GM19023 (cell line): ENCODE data around the gene SETD1A.
"Not testable (repeated sequence)": the region's sequence is repeated elsewhere in the genome, so short reads cannot be mapped to it uniquely, and the experiment has no call there.

ENCODE experiments used
- ATAC-seq: cut with Tn5 transposase; IDR thresholded peaks from one replicate; pipeline ENCODE4 v1.9.1; 2021; ENCODE audit warnings: mild to moderate bottlenecking, moderate library complexity; ENCODE audit not compliant: unreplicated experiment

Gene SETD1A

DNA sequence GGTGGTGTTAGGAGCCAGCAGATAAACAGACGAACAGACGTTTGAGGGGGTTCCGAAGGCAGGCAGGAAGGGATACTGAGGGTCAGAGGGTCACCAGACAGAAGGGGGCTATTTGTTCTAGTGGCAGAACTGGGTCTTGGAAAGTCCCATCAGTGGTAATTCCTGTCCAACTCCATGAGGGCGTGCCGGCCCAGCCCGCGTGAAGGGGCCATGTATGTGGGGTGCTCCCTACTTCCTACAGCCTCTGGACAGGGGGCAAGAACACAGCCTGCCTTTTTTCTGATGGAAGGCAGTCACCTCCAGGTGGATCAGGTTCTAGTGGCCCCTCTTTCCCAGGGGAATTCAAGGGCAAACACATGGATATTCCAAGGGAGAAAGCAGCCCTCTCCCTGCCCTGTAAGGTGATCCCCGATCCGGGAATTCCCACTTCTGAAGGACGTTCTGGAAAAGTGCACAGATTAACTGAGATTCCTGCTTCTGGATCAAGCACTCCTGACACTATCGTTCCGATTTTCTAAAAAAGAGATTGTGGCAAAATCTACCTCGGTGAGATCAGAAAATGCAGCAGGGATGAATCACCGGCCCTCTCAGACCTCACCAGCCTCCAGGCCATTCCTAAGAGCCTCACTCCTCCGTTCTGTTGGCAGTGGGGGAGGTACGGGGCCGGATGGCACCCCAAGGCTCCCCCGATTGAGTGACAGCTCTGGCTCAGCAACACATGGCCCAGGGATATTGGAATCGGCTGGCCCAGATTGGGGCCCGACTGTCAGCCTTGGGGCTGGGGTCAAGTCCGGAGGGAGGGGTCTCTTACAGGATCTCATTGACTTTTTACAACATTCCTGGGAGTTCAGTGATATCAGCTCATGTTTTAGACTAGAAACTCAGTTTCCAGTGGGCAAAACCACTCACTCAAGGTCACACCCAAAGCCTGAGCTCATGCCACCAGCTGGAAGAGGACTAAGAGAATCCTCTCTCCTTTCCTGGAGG lies 40.5 kb downstream of the SETD1A start:
- ATAC-seq, result no peak

DNA sequence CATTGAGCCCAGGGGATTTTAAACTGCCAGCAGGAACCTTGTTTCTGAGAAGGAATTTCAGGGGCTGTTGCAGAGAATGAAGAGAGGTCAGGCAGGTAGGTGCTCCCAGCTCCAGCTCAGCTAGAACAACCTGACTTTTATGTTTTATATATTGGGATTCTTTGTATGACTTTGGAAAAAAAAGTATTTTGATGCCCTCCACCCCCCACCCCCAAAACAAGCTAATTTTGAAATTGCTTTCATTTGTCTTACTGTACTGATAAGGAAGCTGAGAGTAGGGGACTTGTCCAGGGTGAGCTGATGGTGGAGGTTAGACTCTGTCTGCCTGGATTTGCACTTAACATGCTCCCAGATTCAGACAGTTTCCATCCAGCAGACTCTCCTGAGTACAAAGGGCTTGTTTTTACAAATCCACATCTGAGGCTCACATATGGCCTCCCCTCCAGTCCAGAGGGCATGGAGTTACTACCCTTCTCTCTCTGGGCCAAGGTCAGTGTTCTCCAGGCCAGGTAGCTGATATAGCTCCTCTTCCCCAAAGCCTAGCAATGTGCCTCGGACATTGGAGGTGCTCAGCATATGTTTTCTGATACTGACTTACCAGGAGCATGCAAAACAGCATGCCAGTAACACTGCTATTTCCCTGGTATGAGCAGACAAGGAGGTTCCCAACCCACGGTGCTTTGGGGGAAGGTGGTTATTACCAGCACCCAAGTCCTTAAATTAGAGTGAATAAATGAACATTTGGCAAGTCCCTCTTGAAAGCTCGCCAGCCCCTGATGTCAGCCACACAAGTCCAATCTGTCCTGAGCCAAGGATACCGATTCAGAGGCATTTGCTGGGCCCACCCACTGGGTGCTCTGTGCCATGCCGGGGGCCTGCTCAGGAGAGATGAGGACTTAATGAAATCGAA lies 41.6 kb downstream of the SETD1A start:
- no peak for ATAC-seq

DNA sequence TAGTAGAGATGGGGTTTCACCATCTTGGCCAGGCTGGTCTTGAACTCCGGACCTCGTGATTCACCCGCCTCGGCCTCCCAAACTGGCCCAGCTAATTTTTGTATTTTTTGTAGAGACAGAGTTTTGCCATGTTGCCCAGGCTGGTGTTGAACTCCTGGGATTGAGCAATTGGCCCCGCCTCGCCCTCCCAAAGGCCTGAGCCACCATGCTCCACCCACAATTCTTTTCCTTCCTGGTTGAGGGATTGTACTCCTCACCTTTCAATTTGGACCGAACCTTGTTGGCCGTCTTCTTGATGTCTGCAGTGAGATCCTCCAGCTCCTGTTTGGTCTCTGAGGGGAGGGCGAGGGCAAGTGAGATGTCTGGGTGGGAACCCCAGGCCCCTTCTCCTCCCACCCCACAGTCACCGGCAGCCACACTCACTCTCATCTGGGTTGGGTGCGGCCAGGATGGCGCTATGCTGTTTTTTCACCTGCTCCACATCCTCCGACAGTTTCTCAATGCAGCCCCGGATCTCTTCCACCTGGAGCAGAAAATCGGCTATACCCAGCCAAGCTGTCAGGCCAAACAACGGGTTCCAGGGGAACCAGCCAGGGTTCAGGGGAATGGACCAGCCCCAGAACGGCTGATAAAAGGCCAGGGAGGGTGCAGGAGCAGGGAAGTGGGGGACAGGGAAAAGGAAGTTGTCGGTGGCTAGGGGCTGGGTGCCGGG lies 43.3 kb downstream of the SETD1A start:
- no peak for ATAC-seq

DNA sequence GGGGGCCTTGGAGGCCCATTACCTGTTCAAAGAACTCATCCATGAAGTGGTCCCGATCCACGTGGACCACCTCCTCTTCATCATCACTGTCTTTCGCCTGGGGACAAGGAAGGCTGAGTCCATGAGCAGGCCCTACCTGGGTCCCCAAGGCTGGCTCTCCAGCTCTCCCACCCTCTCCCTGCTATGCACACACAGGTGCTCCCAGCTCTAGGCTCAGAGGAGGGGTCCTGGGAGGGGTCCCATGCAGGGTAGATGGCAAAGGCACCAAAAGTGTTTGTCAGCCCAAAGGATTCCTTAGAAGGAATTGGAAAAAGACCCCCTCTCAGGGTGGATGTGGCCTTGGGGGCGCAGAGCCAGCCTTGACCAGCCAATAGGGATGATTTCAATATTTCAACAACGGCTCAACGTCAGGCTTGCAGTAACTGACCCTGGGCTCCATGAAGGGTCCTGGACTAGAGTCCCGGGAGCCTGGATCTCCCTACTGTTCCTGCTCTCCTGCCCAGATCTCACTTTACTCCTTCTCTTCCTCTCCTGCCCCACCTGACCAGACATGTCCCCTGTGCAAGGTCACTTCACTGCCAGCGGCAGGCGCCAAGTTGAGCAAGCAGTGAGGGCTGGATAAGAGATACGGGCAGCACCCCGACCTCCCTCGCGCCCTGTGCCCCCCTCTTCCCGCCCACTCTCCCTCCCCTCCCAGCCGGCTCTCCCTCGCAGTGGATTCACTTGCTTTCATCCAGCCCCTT lies 44.1 kb downstream of the SETD1A start:
- no peak for ATAC-seq

DNA sequence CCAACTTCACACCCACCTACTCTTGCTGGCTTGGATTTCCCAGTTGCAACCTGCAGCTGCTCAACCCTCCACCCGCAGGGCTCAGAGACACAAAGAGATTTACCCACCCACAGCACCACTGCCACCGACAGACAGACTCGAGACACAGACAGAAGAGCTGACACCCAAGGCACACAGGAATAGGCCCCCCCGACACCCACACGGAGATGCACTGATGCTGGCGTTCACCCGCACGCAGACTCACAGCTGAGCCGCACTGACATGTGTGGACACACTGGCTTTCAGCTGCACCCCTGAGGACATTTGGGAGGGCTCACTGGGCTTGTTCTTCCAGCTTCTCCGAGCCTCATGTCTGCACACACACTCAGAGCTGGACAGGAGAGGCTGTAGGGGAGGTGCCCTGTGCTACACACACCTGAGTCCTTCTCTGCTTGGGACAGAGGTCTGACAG lies 44.7 kb downstream of the SETD1A start:
- ATAC-seq, result no peak

DNA sequence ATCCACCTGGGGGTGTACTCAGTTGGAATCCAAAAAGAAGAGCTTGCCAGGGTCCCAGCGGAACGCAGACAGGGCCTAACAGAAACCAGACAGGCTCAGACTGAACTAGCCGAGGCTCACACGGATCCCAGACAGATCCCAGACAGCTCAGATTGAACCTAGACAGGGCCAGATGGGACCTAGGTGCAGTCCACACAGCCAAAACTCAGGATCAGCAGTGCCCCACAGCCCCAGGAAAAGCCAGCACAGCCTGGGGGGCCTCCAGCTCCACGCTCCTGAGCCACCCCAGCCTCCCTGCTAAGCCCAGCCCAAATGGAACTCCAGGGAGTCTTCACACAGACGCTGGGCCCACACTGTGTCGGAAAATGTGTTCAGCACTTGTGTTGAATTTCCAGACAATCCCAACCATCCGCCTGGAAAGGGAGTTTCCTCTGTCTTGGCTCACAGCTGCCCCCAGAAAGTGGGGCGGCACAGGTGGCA lies 45.3 kb downstream of the SETD1A start:
- ATAC-seq, result no peak

DNA sequence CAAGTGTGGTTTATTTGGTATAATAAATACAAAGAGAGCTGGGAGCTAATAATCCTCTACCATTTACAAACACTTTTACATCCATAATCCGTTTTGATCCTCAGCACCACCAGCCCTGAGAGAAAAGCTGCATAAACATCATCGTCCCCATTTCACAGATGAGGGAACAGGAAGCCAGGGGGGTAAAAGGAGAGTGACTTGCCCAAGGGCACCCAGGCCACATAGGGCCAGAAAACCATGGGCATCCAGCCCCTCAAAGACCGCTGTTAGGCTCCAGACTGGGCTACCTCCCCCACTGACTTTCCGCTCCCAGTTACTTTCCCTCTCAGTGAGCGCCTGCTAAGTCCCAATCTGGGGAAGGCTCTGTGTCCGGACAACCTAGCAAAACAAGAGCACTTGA lies 46.2 kb downstream of the SETD1A start:
- no peak for ATAC-seq

DNA sequence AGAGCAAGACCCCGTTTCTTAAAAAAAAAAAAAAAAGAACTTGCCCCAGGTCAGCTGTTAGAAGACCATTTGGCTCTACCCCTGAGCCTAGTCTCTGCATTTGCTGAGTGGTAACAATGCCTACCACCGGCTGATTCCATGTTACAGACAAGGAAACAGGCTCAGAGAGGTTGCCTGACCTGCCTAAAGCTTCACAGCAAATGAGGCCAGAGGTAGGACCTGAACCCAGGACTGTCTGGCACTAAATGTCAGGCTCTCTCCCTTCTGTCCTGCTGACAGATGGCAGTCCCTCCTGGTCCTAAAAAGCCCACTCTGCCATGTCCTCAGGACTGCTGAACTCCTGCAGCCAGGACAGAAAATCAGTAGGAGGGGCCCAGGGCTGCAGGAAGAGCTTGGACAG lies 47.1 kb downstream of the SETD1A start:
- ATAC-seq, result no peak

DNA sequence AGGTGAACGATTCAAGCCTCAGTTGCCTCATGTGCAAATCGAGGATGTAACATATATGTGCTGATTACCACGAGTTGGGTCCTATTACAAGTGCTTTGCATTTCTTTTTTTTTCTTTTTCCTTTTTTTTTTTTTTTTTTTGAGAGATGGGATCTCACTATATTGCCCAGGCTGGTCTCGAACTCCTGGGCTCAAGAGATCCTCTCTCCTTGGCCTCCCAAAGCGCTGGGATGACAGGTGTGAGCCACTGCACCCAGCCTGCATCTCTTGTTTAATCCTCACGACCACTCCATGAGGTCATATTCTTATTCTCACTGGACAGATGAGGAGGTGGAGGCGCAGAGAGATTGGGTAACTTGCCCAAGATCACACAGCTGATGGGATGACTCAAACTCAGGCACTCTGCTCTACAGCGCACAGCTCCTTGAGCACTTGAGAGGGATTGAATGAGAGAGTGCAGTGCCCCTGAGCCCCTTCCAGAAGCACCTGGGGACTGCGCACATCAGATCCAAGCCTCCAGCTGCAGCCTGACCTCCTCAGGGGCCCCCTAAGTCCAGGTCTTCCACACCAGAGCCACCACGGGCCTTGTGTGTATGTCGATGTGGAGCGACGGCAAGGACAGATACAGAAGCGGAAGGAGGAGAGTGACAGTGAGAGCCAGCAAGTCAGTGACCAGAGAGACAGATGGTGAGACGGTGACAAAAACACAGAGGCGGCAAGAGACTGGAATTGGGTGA lies 48.0 kb downstream of the SETD1A start:
- no peak for ATAC-seq

DNA sequence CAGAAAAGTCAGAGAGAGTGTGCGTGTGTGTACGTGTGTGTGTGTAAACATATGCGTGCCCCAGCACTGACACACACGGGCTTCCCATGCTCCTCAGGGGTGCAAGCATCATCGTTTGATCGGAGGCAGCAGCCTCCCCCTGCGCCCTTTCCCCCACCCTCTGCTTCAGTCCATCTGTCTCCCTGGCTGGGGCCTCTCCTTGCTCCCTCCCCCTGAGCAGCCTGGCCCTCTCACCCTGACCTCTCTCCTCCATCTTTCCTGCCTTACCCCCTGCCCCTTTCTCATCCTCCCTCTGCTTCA lies 48.5 kb downstream of the SETD1A start:
- no peak for ATAC-seq

DNA sequence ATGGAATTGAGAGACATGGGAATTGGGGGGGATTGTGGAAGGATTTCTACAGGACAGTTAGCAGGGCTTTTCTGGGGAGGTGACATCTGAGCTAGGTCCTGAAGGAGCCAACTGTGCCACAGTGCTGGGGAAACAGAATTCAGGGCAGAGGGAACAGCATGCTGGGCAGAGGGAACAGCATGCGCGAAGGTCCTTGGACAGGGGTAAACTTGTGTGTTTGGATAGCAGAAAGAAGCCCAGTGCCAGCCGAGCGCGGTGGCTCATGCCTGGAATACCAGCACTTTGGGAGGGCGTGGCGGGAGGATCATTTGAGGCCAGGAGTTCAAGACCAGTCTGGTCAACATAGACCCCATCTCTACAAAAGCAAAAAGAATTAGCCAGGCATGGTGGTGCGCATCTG lies 49.0 kb downstream of the SETD1A start:
- ATAC-seq, result no peak

DNA sequence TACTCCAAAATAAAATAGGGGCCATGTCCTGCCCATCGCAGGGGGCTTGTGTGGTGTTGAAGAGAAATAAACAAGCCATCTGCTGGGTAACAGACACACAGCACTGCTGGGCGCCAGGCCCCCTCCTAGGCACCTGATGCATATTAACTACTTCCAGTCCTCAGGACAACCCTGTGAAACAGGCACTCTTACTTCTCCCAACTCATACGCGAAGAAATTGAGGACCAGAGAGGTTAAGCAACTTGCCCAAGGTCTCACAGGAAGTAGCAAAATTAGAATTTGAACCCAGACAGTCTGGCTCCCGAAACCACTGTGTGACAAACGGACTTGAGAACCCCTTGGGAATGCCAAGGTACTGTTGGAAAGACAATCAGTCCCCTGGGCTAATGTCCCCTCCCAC lies 50.1 kb downstream of the SETD1A start:
- ATAC-seq, result no peak

DNA sequence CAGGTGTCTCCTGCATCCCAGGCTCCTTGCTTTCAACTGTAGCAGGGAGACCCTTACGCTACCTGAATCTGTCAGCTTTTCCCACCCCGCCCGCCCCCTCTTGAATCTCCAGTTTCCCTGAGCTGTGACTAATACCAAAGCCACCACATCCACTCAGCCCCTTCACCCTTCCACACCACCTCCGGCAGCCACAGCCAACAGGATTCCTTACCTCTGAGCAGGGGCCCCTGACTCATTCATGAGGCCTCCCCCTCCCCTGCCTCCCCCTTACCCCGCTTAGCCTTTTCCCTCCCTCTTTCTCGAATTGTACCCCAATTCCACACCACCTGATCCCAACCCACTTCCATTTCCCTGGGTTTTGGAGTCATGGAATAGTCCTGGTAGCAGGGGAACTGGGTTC lies 50.6 kb downstream of the SETD1A start:
- ATAC-seq, result no peak

DNA sequence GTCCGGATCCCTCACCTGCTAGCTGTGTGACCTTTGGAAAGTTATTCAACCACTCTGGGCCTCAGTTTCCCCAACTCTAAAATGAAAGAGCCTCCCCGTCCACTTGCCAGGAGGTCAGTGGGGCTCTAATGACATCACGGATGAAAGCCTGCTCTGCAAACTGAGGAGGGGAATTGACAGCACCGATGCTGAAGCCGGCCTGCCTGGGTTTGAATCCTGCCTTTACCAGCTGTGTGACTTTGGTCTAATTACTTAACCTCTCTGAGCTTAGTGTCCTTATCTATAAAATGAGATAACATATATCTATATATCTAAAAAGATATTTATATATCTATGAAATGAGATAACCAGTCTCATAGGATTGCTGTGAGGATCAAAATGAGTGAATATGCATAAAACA lies 51.0 kb downstream of the SETD1A start:
- no peak for ATAC-seq

DNA sequence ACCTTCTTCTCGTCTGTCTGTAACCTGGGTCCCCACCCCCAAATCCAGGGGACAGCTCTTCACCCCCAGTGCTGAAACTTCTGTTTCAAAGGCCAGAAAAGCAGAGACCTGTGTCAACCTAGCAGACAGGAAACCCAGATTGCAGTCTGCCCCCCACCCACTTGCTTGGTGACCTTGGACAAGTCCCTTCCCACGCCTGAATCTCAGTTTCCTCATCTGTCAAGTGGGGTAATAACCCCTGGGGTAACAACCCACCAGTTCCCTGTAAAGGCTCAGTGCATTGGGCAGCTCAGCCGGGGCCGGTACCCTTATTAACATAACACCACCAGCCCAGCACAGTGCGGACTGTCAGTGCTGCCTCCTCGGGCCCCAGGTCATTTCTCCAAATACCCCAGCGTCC lies 51.6 kb downstream of the SETD1A start:
- no peak for ATAC-seq

DNA sequence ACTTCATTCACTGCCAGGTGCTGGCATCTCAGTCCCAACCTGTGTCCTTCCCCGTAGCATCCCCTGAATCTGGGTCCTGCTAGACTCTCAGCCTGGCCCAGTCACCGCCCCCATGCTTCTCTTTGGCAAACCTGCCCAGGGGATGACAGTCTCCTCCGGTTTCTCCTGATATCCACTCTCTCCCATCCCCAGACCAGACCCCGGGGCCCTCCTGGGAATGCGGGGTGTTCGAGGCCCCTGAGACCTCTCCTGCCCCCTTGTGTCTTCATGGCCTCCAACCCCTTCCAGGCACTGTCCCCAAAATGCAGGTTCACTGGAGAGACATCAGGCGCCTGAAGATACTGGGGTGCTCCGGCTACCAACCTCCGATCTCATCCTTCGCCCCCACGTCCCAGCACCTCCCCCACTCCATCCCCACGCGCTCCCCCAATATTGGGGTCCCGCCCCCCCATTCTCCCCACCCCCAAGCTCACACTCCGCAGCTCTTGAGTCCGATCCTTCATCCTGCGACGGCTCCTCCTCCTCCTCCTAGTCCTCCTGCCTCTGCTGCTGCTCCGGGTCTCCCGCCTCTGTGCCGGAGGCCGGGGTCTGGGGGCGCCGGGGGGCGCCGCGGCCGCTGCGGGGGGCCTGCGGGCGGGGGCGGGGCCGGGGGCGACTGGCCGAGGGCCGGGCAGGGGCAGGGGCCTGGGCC lies 52.5 kb downstream of the SETD1A start:
- no peak for ATAC-seq

DNA sequence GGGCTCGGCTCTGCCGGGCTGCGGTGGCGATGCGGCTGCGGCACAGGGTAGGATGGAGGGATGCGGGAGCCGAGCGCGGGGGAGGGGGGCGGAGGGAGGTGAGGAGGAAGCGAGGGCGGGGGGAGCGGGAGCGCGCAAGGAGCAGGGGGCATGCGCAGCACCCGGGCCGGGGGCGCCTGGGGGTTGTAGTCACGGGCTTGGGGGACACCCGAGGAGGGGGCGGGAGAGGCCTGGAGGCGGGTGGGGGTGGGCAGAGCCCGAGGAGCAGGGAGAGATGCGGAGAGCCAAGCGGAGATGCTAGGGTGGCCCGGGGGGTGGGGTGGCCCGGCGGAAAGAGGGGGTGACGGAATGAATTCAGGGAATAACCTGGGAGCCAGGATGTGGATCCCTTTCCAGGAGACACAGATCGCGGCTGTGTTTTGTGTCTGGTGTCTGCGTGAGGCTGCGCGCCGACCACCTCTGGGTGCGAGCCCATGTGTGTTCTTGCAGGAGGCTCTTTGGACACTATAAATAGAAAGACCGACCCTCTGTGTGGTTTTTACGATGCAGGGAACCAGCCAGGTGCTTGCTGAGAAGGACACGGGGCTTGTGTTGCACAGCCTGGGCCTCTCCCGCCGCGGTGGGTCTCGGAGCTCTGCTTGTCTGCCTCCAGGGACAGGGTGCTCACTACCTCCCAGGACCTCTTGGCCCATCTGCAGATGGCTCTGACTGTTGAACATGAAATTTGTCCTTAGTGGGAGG lies 53.2 kb downstream of the SETD1A start, which contains the start of gene STX1B:
Gene STX1B (minus strand): TSS at position 54 of the 741 bp plus-strand sequence. CDS start 242 bp downstream, outside the sequence.
- no peak for ATAC-seq

DNA sequence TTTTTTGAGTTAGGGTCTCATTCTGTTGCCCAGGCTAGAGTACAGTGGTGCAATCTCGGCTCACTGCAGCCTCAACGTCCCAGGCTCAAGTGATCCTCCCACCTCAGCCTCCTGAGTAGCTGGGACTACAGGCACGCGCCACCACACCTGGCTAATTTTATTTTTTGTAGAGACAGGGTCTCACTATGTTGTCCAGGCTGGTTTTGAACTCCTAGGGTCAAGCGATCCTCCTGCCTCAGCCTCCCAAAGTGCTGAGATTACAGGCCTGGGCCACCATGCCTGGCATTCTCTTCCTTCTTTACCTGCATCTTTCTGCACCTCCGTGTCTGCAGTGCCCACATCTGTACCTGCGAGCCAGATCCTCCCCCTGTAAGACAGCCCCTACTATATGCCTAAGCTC lies 54.3 kb downstream of the SETD1A start:
- not testable (repeated sequence) for ATAC-seq
